Measurements from ENCODE around the gene SIM2.

Gene SIM2

GRCh38 chr21:36780861-36781260, 81.9 kb downstream of the SIM2 start:
- no peak overlapping the region for H3K4me3 ChIP-seq (ENCODE audit: low read length)

GRCh38 chr21:36783612-36784374, 84.9 kb downstream of the SIM2 start:
- H3K4me3 ChIP-seq (ENCODE audit: low read length): no peak overlapping the region
- DNase-seq (ENCODE audit: low read depth, low spot score): no peak

More at GRCh38 chr21:36780861-36781260, 81.9 kb downstream of the SIM2 start:
- DNase-seq (ENCODE audit: low read depth, low spot score): peak; percentile 21

- DNase-seq (ENCODE audit: low read depth, low spot score): no peak
These were observed 86.0 kb downstream of the SIM2 start for GRCh38 chr21:36784947-36785346.

GRCh38 chr21:36785615-36786014, 86.7 kb downstream of the SIM2 start:
- H3K4me3 ChIP-seq (ENCODE audit: low read length): no peak overlapping the region
- no peak for DNase-seq (ENCODE audit: low read depth, low spot score)

More at GRCh38 chr21:36784947-36785346, 86.0 kb downstream of the SIM2 start:
- H3K4me3 ChIP-seq (ENCODE audit: low read length): no peak overlapping the region

GRCh38 chr21:36786186-36786585, 87.3 kb downstream of the SIM2 start:
- H3K4me3 ChIP-seq (ENCODE audit: low read length): no peak overlapping the region
- DNase-seq (ENCODE audit: low read depth, low spot score): no peak

GRCh38 chr21:36788120-36788638, 89.3 kb downstream of the SIM2 start:
- DNase-seq (ENCODE audit: low read depth, low spot score): no peak
- H3K4me3 ChIP-seq (ENCODE audit: low read length): no peak overlapping the region

- no peak for DNase-seq (ENCODE audit: low read depth, low spot score)
- H3K4me3 ChIP-seq (ENCODE audit: low read length): no peak overlapping the region
These were observed 91.7 kb downstream of the SIM2 start for GRCh38 chr21:36790616-36791015.

GRCh38 chr21:36791180-36791579, 92.3 kb downstream of the SIM2 start:
- H3K4me3 ChIP-seq (ENCODE audit: low read length): no peak overlapping the region
- DNase-seq (ENCODE audit: low read depth, low spot score): no peak

- no peak overlapping the region for H3K4me3 ChIP-seq (ENCODE audit: low read length)
- DNase-seq (ENCODE audit: low read depth, low spot score): no peak
These were observed 93.0 kb downstream of the SIM2 start for GRCh38 chr21:36791695-36792470.

- no peak for DNase-seq (ENCODE audit: low read depth, low spot score)
- no peak overlapping the region for H3K4me3 ChIP-seq (ENCODE audit: low read length)
These were observed 93.6 kb downstream of the SIM2 start for GRCh38 chr21:36792505-36792967.

GRCh38 chr21:36796070-36796469, 97.2 kb downstream of the SIM2 start:
- DNase-seq (ENCODE audit: low read depth, low spot score): no peak
- H3K4me3 ChIP-seq (ENCODE audit: low read length): no peak overlapping the region

GRCh38 chr21:36798491-36798890, 99.6 kb downstream of the SIM2 start:
- DNase-seq (ENCODE audit: low read depth, low spot score): no peak
- H3K4me3 ChIP-seq (ENCODE audit: low read length): no peak overlapping the region

All from Jurkat, Clone E6-1 (cell line).